Endothelial cell of umbilical vein (primary cell): ENCODE results near the gene PTPRQ. TPM values are rescaled to one million over a fixed set of nuclear protein-coding genes. Genes with fewer than 3 reads are reported as not detected.

Source experiments
- BruUV-seq: library from RNA; stranded (reverse); fragments of 400-500 nt; replicated peaks from 2 replicates; lab custom pipeline; 2021; lab: Mats Ljungman, UMichigan
- CTCF ChIA-PET: fragments of 300-600, 350-600 bp; sonication (Branson Sonifier 250); formaldehyde crosslinking; loops from one replicate; lab custom pipeline; 2021; ENCODE audit warnings: antibody characterized with exemption, inconsistent platforms; lab: Charles Lee
- POLR2A ChIA-PET: fragments of 300-600, 350-600 bp; sonication (Branson Sonifier 250); formaldehyde crosslinking; loops from one replicate; lab custom pipeline; 2021; ENCODE audit warnings: antibody characterized with exemption, inconsistent platforms; lab: Charles Lee
- DNase-seq: peaks from one replicate; pipeline ENCODE4 v3.0.0-alpha.2; 2011; ENCODE audit warnings: low read depth, low spot score
- FAIRE-seq: peaks from 2 replicates; lab custom pipeline; 2011; peaks lifted over from hg19 to GRCh38; lab: Jason Lieb, UNC
- H2AFZ ChIP-seq: 2 replicates; pipeline ENCODE4 v1.6.0; 2012; ENCODE audit warnings: low read depth, low read length, control low read depth, inconsistent platforms
- H3K27ac ChIP-seq: 2 replicates; pipeline ENCODE4 v1.5.1; 2011; ENCODE audit warnings: low read depth, mild to moderate bottlenecking, control low read depth, low read length, moderate library complexity; ENCODE audit not compliant: insufficient read depth
- H3K27me3 ChIP-seq, 2 experiments: 2 replicates each; pipeline versions ENCODE4 v1.6.0 to v1.6.1; 2011; ENCODE audit warnings: low read length in 2 of 2, mixed read lengths in 1 of 2; ENCODE audit not compliant: control insufficient read depth in 2 of 2, insufficient read depth in 2 of 2
- H3K36me3 ChIP-seq, 2 experiments: 2 replicates in 1 of 2; 3 replicates in 1 of 2; pipeline ENCODE4 v1.5.1; 2011; ENCODE audit warnings: low read length in 2 of 2, mild to moderate bottlenecking in 1 of 2, moderate library complexity in 1 of 2; ENCODE audit not compliant: control insufficient read depth in 2 of 2, insufficient read depth in 2 of 2; ENCODE audit errors: extremely low read depth in 1 of 2
- H3K4me1 ChIP-seq: 3 replicates; pipeline ENCODE4 v1.5.1; 2011; ENCODE audit warnings: mild to moderate bottlenecking, low read length; ENCODE audit not compliant: control insufficient read depth, insufficient read depth; ENCODE audit errors: extremely low read depth
- H3K4me2 ChIP-seq: 2 replicates; pipeline ENCODE4 v1.6.1; 2011; ENCODE audit warnings: low read length, control low read depth, mixed read lengths; ENCODE audit not compliant: insufficient read depth
- H3K4me3 ChIP-seq, 3 experiments: fragments of 200-600 bp in 1 of 3; sonication (generic), shearing (Covaris generic) in 1 of 3; replicated peaks in 1 of 3; 2 replicates each; pipeline ENCODE4 v1.5.1; 2011 to 2016; ENCODE audit warnings: control low read depth in 3 of 3, low read length in 3 of 3, mild to moderate bottlenecking in 2 of 3, inconsistent platforms in 1 of 3, low read depth in 1 of 3, moderate library complexity in 1 of 3; ENCODE audit not compliant: insufficient read depth in 1 of 3
- H3K79me2 ChIP-seq: 2 replicates; pipeline ENCODE4 v1.6.0; 2012; ENCODE audit warnings: low read length, inconsistent platforms; ENCODE audit not compliant: control insufficient read depth, insufficient read depth
- H3K9ac ChIP-seq: replicated peaks from 2 replicates; pipeline ENCODE3; 2011; ENCODE audit warnings: low read length, control low read depth; ENCODE audit not compliant: insufficient read depth; ENCODE audit errors: extremely low read depth
- H3K9me1 ChIP-seq: replicated peaks from 3 replicates; pipeline ENCODE4 v1.6.0; 2011; ENCODE audit warnings: mild to moderate bottlenecking, low read length; ENCODE audit not compliant: control insufficient read depth, insufficient read depth; ENCODE audit errors: extremely low read depth
- H3K9me3 ChIP-seq: replicated peaks from 2 replicates; pipeline ENCODE4 v1.5.1; 2012; ENCODE audit warnings: low read length, inconsistent platforms; ENCODE audit not compliant: control insufficient read depth, insufficient read depth
- H4K20me1 ChIP-seq: replicated peaks from 2 replicates; pipeline ENCODE3; 2011; ENCODE audit warnings: mild to moderate bottlenecking, low read length; ENCODE audit not compliant: control insufficient read depth, insufficient read depth; ENCODE audit errors: extremely low read depth
- EZH2 ChIP-seq: IDR thresholded peaks from 2 replicates; pipeline ENCODE4 v1.6.1; 2012; ENCODE audit warnings: borderline replicate concordance, low read depth, mild to moderate bottlenecking, moderate library complexity, low read length, inconsistent platforms; ENCODE audit not compliant: severe bottlenecking
- FOS ChIP-seq: IDR thresholded peaks from 2 replicates; pipeline ENCODE4 v1.6.1; 2011; ENCODE audit warnings: mild to moderate bottlenecking, low read length, moderate library complexity, borderline replicate concordance; ENCODE audit not compliant: insufficient read depth
- GATA2 ChIP-seq: IDR thresholded peaks from 2 replicates; pipeline ENCODE4 v1.7.0; 2011; ENCODE audit warnings: low read depth, mild to moderate bottlenecking, moderate library complexity, mixed read lengths, low read length; ENCODE audit not compliant: insufficient read length, insufficient read depth
- MYC ChIP-seq: IDR thresholded peaks from one replicate; pipeline ENCODE4 v1.6.1; 2011; ENCODE audit warnings: mild to moderate bottlenecking, low read depth, low read length
- POLR2A ChIP-seq: IDR thresholded peaks from 2 replicates; pipeline ENCODE4 v1.6.1; 2012; ENCODE audit warnings: low read depth, mild to moderate bottlenecking, control low read depth, low read length
- POLR2AphosphoS5 ChIP-seq: IDR thresholded peaks from 2 replicates; pipeline ENCODE4 v1.6.1; 2012; ENCODE audit warnings: low read depth, mild to moderate bottlenecking, control low read depth, low read length, moderate library complexity; ENCODE audit not compliant: insufficient read depth
- dilution Hi-C: fragments of 300-500 bp; cut with MboI; formaldehyde crosslinking; loops from one replicate; pipeline ENCODE4 v1.15.0; 2019; ENCODE audit warnings: low sequenced_read_pairs; ENCODE audit not compliant: extremely low pct_ligation_motif_present
- intact Hi-C: fragments of 100-400 bp; cut with micrococcal nuclease; formaldehyde crosslinking; loops from one replicate; pipeline ENCODE4 v1.10.0; 2022
- polyA plus RNA-seq, 4 experiments: library from polyadenylated mRNA; depleted of rRNA in 3 of 4; stranded (reverse) in 3 of 4; unstranded in 1 of 4; fragments of >200 nt; gene quantifications; 2 replicates each; pipeline versions ENCODE4 v1.2.1 to v1.2.3, GENCODE V29; 2011 to 2012; ENCODE audit warnings: missing spikeins in 1 of 4
- total RNA-seq: library from RNA; stranded (reverse); gene quantifications from 2 replicates; pipeline ENCODE4 v1.2.3, GENCODE V29; 2021
- TF ChIP-seq, protein P1 (sequence below): IDR thresholded peaks from 2 replicates; pipeline ENCODE4 v1.6.1; 2011; ENCODE audit not compliant: insufficient read depth, insufficient read length

PTPRQ gene
- total and polyA plus RNA-seq, 2 donors (not counting 3 experiments of a cell fraction or from before 2014, with no cell fraction given) = not detected

DNA sequence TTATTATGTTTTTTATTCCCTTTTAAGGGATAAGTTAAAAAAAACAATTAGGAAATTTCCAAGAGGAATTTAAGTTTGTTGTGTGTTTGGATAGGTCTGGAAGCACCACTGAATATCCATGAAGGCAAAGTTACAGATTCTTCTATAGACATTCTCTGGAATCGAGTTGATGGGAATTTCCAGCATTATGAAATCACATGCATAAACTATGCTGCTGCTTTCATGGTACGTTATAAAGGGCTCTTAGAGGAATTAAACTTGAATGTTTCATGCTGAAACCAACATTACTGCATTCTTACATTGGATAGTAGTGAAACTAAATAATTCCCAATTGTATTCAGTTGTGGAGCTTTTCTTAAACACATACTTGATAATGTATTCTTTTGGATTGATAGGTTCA, 21.5 kb upstream of the PTPRQ start:
- Histone ChIP-seq H2AFZ (no peak overlapping the region), H3K4me1 (no peaks in the 10 kb centered on the region), H3K79me2 (no peaks in the 10 kb centered on the region), H3K27ac (no peak overlapping the region), H3K9me1 (no peaks in the 10 kb centered on the region), H3K4me2 (no peak overlapping the region), H3K4me3 (no peak overlapping the region), H3K36me3 (no peaks in the 10 kb centered on the region), H3K9me3 (no peaks in the 10 kb centered on the region), H4K20me1 (no peaks in the 10 kb centered on the region), H3K9ac (no peak overlapping the region), H3K27me3 (no peaks in the 10 kb centered on the region)
- DNase-seq (no peak), FAIRE-seq (no peak)
- intact Hi-C loops (no loop called here), dilution Hi-C loops (no loop called here)
- ChIA-PET POLR2A (no interaction called here), CTCF (interaction anchor here (0.9 to 1.9 kb wide), 3 partner anchors 9 to 19 kb away, joined by 3 to 7 read pairs (median 4); no protein-coding TSS in a partner anchor)
- no TSS peak for BruUV-seq
- TF ChIP-seq FOS (no peak), MYC (no peak), POLR2A (no peak)
- TF ChIP-seq, protein P1, sequence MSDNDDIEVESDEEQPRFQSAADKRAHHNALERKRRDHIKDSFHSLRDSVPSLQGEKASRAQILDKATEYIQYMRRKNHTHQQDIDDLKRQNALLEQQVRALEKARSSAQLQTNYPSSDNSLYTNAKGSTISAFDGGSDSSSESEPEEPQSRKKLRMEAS = no peak

DNA sequence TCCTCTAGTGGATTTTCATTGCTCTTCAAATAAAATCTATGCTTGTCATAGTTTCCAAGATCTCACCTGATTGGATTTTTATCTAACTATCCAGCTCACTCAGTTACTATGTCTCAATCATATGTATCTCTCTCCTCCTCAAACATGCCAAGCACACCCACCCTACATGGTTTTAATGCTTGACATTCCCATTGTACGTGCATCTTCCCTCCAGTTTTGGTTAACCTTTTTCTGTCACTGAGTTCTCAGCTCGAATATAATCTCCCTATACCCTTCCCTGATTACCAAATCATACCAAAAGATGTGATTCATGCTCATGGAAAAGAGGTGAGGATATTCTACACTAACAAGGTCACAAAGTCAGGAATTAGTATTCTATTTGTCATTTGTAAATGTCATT, 12.0 kb upstream of the PTPRQ start:
- H3K4me1 ChIP-seq = no peaks in the 10 kb centered on the region
- H3K9ac ChIP-seq = no peak overlapping the region
- FAIRE-seq (no peak), DNase-seq (no peak)
- no peak overlapping the region for H3K27ac ChIP-seq
- ChIA-PET POLR2A (no interaction called here), CTCF (no interaction called here)
- intact Hi-C loops (no loop called here), dilution Hi-C loops (no loop called here)
- H2AFZ ChIP-seq = no peak overlapping the region
- BruUV-seq = no TSS peak
- no peaks in the 10 kb centered on the region for H3K36me3 ChIP-seq
- no peaks in the 10 kb centered on the region for H3K27me3 ChIP-seq
- no peaks in the 10 kb centered on the region for H3K79me2 ChIP-seq
- no peak overlapping the region for H3K4me3 ChIP-seq
- H3K9me1 ChIP-seq = no peaks in the 10 kb centered on the region
- no peak overlapping the region for H3K4me2 ChIP-seq
- no peaks in the 10 kb centered on the region for H3K9me3 ChIP-seq
- H4K20me1 ChIP-seq = no peaks in the 10 kb centered on the region
- no peak for TF ChIP-seq FOS
- no peak for TF ChIP-seq POLR2AphosphoS5
- TF ChIP-seq GATA2 = no peak
- TF ChIP-seq MYC = no peak
- TF ChIP-seq EZH2 = no peak
